CD4-positive, alpha-beta memory T cell (primary cell): Measurements from ENCODE around the gene SPCS3. TPM values are rescaled to one million over a fixed set of nuclear protein-coding genes. Genes with fewer than 3 reads are reported as not detected.

ENCODE experiments used
- CTCF ChIA-PET: fragments of 350-600 bp; sonication (Branson Sonifier 250); formaldehyde crosslinking; loops from one replicate; lab custom pipeline; 2021; ENCODE audit warnings: inconsistent platforms; ENCODE audit not compliant: partially characterized antibody; lab: Charles Lee
- POLR2A ChIA-PET: fragments of 350-600 bp; sonication (Branson Sonifier 250); formaldehyde crosslinking; loops from one replicate; lab custom pipeline; 2021; ENCODE audit not compliant: partially characterized antibody; lab: Charles Lee
- DNase-seq, 5 donors: peaks; one replicate each; pipeline versions ENCODE4 v3.0.0 to v3.0.0-alpha.2; 2020 to 2022; ENCODE audit warnings: mixed read lengths in 1 of 5
- H3K27ac ChIP-seq: one replicate; pipeline ENCODE4 v1.7.0; 2013; ENCODE audit warnings: low read depth, low read length
- H3K27me3 ChIP-seq: 2 replicates; pipeline ENCODE4 v1.7.0; 2013; ENCODE audit warnings: mild to moderate bottlenecking, low read length, moderate library complexity; ENCODE audit not compliant: insufficient read depth
- H3K36me3 ChIP-seq: 2 replicates; pipeline ENCODE4 v1.7.0; 2013; ENCODE audit warnings: mild to moderate bottlenecking, low read length, moderate library complexity; ENCODE audit not compliant: insufficient read depth
- H3K4me1 ChIP-seq: 2 replicates; pipeline ENCODE4 v1.7.0; 2013; ENCODE audit warnings: mild to moderate bottlenecking, low read length, moderate library complexity; ENCODE audit not compliant: insufficient read depth
- H3K4me3 ChIP-seq, 2 donors: one replicate each; pipeline ENCODE4 v1.7.0; 2013; ENCODE audit warnings: low read length in 2 of 2, mild to moderate bottlenecking in 1 of 2
- H3K9me3 ChIP-seq, 2 donors: one replicate each; pipeline ENCODE4 v1.7.0; 2013; ENCODE audit warnings: low read length in 2 of 2, control low read depth in 1 of 2; ENCODE audit not compliant: control insufficient read depth in 1 of 2
- H3K27ac Mint-ChIP-seq, 7 donors: one replicate each; pipeline ENCODE4 v1.8.0; 2020 to 2021; ENCODE audit warnings: mixed read lengths in 7 of 7, mild to moderate bottlenecking in 6 of 7, inconsistent platforms in 3 of 7, moderate library complexity in 3 of 7
- H3K27me3 Mint-ChIP-seq, 2 donors: one replicate each; pipeline ENCODE4 v1.8.0; 2020 to 2021; ENCODE audit warnings: mixed read lengths in 2 of 2
- H3K36me3 Mint-ChIP-seq, 2 donors: one replicate each; pipeline ENCODE4 v1.8.0; 2020 to 2021; ENCODE audit warnings: mixed read lengths in 2 of 2, inconsistent platforms in 1 of 2, mild to moderate bottlenecking in 1 of 2
- H3K4me1 Mint-ChIP-seq, 4 donors: one replicate each; pipeline ENCODE4 v1.8.0; 2020 to 2021; ENCODE audit warnings: mixed read lengths in 4 of 4, mild to moderate bottlenecking in 1 of 4
- H3K4me3 Mint-ChIP-seq, 8 donors: one replicate each; pipeline ENCODE4 v1.8.0; 2020 to 2021; ENCODE audit warnings: mixed read lengths in 8 of 8, mild to moderate bottlenecking in 7 of 8, moderate library complexity in 6 of 8, inconsistent platforms in 3 of 8
- H3K9me3 Mint-ChIP-seq, 8 donors: one replicate each; pipeline ENCODE4 v1.8.0; 2020 to 2021; ENCODE audit warnings: mixed read lengths in 8 of 8, mild to moderate bottlenecking in 5 of 8, inconsistent platforms in 3 of 8, moderate library complexity in 1 of 8
- intact Hi-C: fragments of 100-400 bp; cut with micrococcal nuclease; formaldehyde crosslinking; loops from one replicate; pipeline ENCODE4 v1.15.1; 2023
- polyA plus RNA-seq, 2 donors: library from polyadenylated mRNA; unstranded; fragments of 300-500 nt; fragmentation: Illumina TruSeq; gene quantifications; one replicate each; pipeline ENCODE4 v1.2.3, GENCODE V29; 2021
- total RNA-seq, 2 experiments: library from RNA; stranded (reverse); gene quantifications; one replicate each; pipeline ENCODE4 v1.2.3, GENCODE V29; 2021

SPCS3 gene
- total and polyA plus RNA-seq, 4 experiments from 2014 or later = 62.4 to 207 (median 134) TPM

GRCh38 chr4:176358083-176358469 lies 38.3 kb downstream of the SPCS3 start:
- no peaks in the 10 kb centered on the region for H3K27me3 ChIP-seq
- no peak overlapping the region for H3K27ac ChIP-seq
- CTCF ChIA-PET = no interaction called here
- no peak overlapping the region for H3K27ac Mint-ChIP-seq
- H3K9me3 Mint-ChIP-seq = peaks cover 0 to 2% (median 0%) of the 10 kb centered on the region in 8 donors
- H3K36me3 Mint-ChIP-seq = peaks cover 0 to 4% of the 10 kb centered on the region in 2 donors
- DNase-seq = no peak
- POLR2A ChIA-PET = no interaction called here
- H3K4me1 Mint-ChIP-seq = no peaks in the 10 kb centered on the region
- no peak overlapping the region for H3K4me3 Mint-ChIP-seq
- no peaks in the 10 kb centered on the region for H3K36me3 ChIP-seq
- H3K4me3 ChIP-seq = no peak overlapping the region
- H3K9me3 ChIP-seq = no peaks in the 10 kb centered on the region
- intact Hi-C loops = no loop called here
- no peaks in the 10 kb centered on the region for H3K27me3 Mint-ChIP-seq
- no peaks in the 10 kb centered on the region for H3K4me1 ChIP-seq

GRCh38 chr4:176359590-176359989 lies 39.8 kb downstream of the SPCS3 start:
- intact Hi-C loops = no loop called here
- no peaks in the 10 kb centered on the region for H3K4me1 ChIP-seq
- peaks cover 0 to 4% (median 0%) of the 10 kb centered on the region in 8 donors for H3K9me3 Mint-ChIP-seq
- H3K36me3 Mint-ChIP-seq = no peaks in the 10 kb centered on the region
- no peaks in the 10 kb centered on the region for H3K36me3 ChIP-seq
- H3K4me3 ChIP-seq = no peak overlapping the region
- H3K27ac ChIP-seq = no peak overlapping the region
- H3K4me1 Mint-ChIP-seq = no peaks in the 10 kb centered on the region
- no peaks in the 10 kb centered on the region for H3K27me3 ChIP-seq
- DNase-seq = no peak
- ChIA-PET CTCF (no interaction called here), POLR2A (no interaction called here)
- no peaks in the 10 kb centered on the region for H3K27me3 Mint-ChIP-seq
- no peak overlapping the region for H3K27ac Mint-ChIP-seq
- no peaks in the 10 kb centered on the region for H3K9me3 ChIP-seq
- H3K4me3 Mint-ChIP-seq = no peak overlapping the region

DNA sequence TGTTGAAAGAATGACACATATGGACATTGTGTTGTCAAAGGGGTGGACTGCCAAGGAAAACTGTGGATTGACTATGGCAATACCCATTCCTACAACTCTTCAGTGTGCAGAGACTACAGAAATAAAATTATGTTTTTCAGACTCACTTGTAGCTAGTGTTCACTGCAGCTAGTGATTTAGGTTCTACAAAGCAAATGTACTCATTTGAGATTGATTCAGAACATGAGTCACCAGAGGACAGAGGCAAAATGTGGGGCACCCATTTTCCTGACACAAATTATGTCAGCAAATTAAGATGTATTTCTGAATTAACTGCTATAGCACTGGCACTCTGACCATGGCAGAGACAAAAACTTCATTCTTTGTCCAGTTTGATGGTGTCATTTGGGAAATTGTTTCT lies 40.7 kb downstream of the SPCS3 start:
- Mint-ChIP-seq H3K36me3 (no peaks in the 10 kb centered on the region), H3K4me1 (no peaks in the 10 kb centered on the region)

DNA sequence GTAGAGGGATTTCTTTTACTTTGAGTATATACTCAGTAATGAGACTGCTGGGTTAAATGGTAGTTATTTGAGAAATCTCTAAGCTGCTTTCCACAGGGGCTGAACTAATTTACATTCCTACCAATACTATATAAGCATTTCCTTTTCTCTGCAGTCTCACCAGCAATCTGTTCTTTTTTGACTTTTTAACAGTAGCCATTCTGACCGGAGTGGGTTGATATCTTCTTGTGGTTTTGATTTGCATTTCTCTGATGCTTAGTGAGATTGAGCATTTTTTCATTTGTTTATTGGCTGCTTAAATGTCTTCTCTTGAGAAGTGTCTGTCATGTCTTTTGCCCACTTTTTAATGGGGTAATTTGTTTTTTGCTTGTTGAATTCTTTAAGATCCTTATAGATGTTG lies 43.3 kb downstream of the SPCS3 start:
- Histone ChIP-seq H3K4me1 (no peaks in the 10 kb centered on the region), H3K27ac (no peak overlapping the region), H3K4me3 (no peak overlapping the region), H3K36me3 (no peaks in the 10 kb centered on the region), H3K27me3 (no peaks in the 10 kb centered on the region), H3K9me3 (peaks cover 0 to under 1% of the 10 kb centered on the region in 2 donors)
- ChIA-PET POLR2A (no interaction called here), CTCF (no interaction called here)
- Mint-ChIP-seq H3K4me1 (no peaks in the 10 kb centered on the region), H3K4me3 (no peak overlapping the region), H3K36me3 (peaks cover 1 to 5% of the 10 kb centered on the region in 2 donors), H3K27ac (no peak overlapping the region), H3K9me3 (peaks cover 3 to 29% (median 23%) of the 10 kb centered on the region in 8 donors), H3K27me3 (no peaks in the 10 kb centered on the region)
- intact Hi-C loops = no loop called here
- DNase-seq = no peak

More for the DNA sequence above, 40.7 kb downstream of the SPCS3 start:
- H3K27ac ChIP-seq = no peak overlapping the region
- CTCF ChIA-PET = no interaction called here
- no peaks in the 10 kb centered on the region for H3K9me3 ChIP-seq
- no peaks in the 10 kb centered on the region for H3K4me1 ChIP-seq
- POLR2A ChIA-PET = no interaction called here
- H3K27me3 ChIP-seq = no peaks in the 10 kb centered on the region
- Mint-ChIP-seq H3K27me3 (no peaks in the 10 kb centered on the region), H3K27ac (no peak overlapping the region), H3K4me3 (no peak overlapping the region), H3K9me3 (peaks cover 0 to 8% (median 4%) of the 10 kb centered on the region in 8 donors)
- intact Hi-C loops = no loop called here
- DNase-seq = no peak
- H3K4me3 ChIP-seq = no peak overlapping the region
- H3K36me3 ChIP-seq = no peaks in the 10 kb centered on the region

GRCh38 chr4:176367771-176368465 lies 48.2 kb downstream of the SPCS3 start:
- no peak overlapping the region for H3K27ac Mint-ChIP-seq
- Histone ChIP-seq H3K4me1 (no peaks in the 10 kb centered on the region), H3K9me3 (peaks cover 0 to 2% of the 10 kb centered on the region in 2 donors), H3K36me3 (no peaks in the 10 kb centered on the region), H3K4me3 (no peak overlapping the region), H3K27ac (no peak overlapping the region), H3K27me3 (no peaks in the 10 kb centered on the region)
- H3K27me3 Mint-ChIP-seq = peaks cover 0 to 5% of the 10 kb centered on the region in 2 donors
- intact Hi-C loops = no loop called here
- peaks cover 1 to 5% of the 10 kb centered on the region in 2 donors for H3K36me3 Mint-ChIP-seq
- ChIA-PET CTCF (no interaction called here), POLR2A (no interaction called here)
- H3K9me3 Mint-ChIP-seq = peaks cover 3 to 36% (median 24%) of the 10 kb centered on the region in 8 donors
- H3K4me1 Mint-ChIP-seq = no peaks in the 10 kb centered on the region
- H3K4me3 Mint-ChIP-seq = no peak overlapping the region
- peak in 1 of 5 donors; percentile 9 for DNase-seq

DNA sequence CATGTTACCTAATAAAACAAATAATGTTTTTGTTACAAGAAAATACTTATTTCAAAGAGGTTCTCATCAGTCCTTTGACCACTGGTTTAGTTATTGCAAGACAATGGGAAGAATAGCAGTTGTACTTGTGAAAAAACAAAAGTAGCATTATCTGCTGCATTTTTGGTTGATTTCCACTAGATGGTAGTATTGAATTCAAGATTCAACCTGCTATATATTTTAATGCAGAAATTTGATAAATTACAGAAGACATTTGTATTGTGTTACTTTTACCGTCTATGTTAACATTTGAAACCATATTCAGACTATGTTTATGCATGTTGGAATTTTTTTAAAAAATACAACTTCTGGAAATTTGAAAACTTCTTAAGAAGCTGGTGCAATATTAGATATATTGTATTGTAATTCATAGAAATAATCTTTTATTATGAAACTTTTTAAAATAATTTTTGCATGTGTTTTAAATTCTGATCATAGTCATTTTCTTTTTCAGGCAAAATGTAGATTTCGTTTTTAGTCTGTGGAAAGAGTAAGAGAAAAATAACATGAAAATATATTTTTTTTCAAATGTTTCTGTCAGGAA lies 56.4 kb downstream of the SPCS3 start:
- H3K27ac Mint-ChIP-seq = no peak overlapping the region
- ChIA-PET POLR2A (no interaction called here), CTCF (no interaction called here)
- H3K36me3 Mint-ChIP-seq = no peaks in the 10 kb centered on the region
- Histone ChIP-seq H3K4me1 (no peaks in the 10 kb centered on the region), H3K36me3 (no peaks in the 10 kb centered on the region), H3K27me3 (no peaks in the 10 kb centered on the region), H3K27ac (no peak overlapping the region), H3K4me3 (no peak overlapping the region), H3K9me3 (no peaks in the 10 kb centered on the region)
- H3K9me3 Mint-ChIP-seq = peaks cover 0 to 5% (median 0%) of the 10 kb centered on the region in 8 donors
- no peaks in the 10 kb centered on the region for H3K4me1 Mint-ChIP-seq
- intact Hi-C loops = no loop called here
- H3K4me3 Mint-ChIP-seq = no peak overlapping the region
- DNase-seq = peak in 1 of 5 donors; percentile 7
- H3K27me3 Mint-ChIP-seq = peaks cover 2 to 5% of the 10 kb centered on the region in 2 donors

DNA sequence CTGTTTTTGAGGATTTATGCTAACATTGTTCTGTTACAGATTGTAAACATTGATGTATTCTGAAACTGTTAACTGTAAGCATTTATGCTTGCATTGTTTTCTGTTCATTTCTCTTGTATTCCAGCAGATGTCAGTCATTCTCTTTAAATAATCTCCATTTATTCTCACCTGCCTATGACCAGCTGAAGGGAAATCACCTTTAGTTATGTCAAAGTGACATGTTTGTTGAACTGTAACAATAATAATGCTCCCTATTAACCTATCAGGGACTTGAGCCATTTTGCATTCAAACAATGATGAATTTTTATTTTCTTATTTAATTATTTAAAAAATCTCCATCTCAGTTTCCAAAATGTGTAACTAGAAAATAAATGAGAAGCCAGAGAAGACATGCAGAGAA lies 58.0 kb downstream of the SPCS3 start:
- DNase-seq = no peak
- Mint-ChIP-seq H3K27me3 (peaks cover 0 to 2% of the 10 kb centered on the region in 2 donors), H3K27ac (no peak overlapping the region), H3K4me1 (peaks cover 0 to 2% (median 0%) of the 10 kb centered on the region in 4 donors), H3K4me3 (no peak overlapping the region), H3K9me3 (no peaks in the 10 kb centered on the region), H3K36me3 (no peaks in the 10 kb centered on the region)
- Histone ChIP-seq H3K36me3 (no peaks in the 10 kb centered on the region), H3K27me3 (no peaks in the 10 kb centered on the region), H3K4me1 (no peaks in the 10 kb centered on the region), H3K27ac (no peak overlapping the region), H3K9me3 (no peaks in the 10 kb centered on the region), H3K4me3 (no peak overlapping the region)
- ChIA-PET POLR2A (no interaction called here), CTCF (interaction anchor here (0.6 kb wide), 1 partner anchor 11 kb away, joined by 3 read pairs; no protein-coding TSS in a partner anchor)
- intact Hi-C loops = no loop called here
